WERI-Rb-1 (cell line): ENCODE results near the gene NLRC4.

Experiments used
- DNase-seq: peaks from one replicate; pipeline ENCODE4 v3.0.0-alpha.2; 2020
- H3K27ac ChIP-seq: fragments of 250-450 bp; sonication (Bioruptor Pico); 2 replicates; pipeline ENCODE4 v1.5.1; 2020; ENCODE audit warnings: mild to moderate bottlenecking, moderate library complexity
- H3K27me3 ChIP-seq: fragments of 250-450 bp; sonication (Bioruptor Pico); 2 replicates; pipeline ENCODE4 v1.5.1; 2021; ENCODE audit warnings: mild to moderate bottlenecking, low read depth, moderate library complexity; ENCODE audit not compliant: insufficient read depth, severe bottlenecking
- H3K36me3 ChIP-seq: fragments of 250-450 bp; sonication (Bioruptor Pico); 2 replicates; pipeline ENCODE4 v1.5.1; 2020; ENCODE audit warnings: mild to moderate bottlenecking, moderate library complexity
- H3K4me3 ChIP-seq: 2 replicates; pipeline ENCODE4 v1.5.1; 2011; ENCODE audit warnings: low read depth, mild to moderate bottlenecking, control low read depth, low read length
- H3K9me3 ChIP-seq: fragments of 250-450 bp; sonication (Bioruptor Pico); 2 replicates; pipeline ENCODE4 v1.5.1; 2021; ENCODE audit warnings: mild to moderate bottlenecking, moderate library complexity; ENCODE audit not compliant: severe bottlenecking
- CTCF ChIP-seq: IDR thresholded peaks from 2 replicates; pipeline ENCODE4 v1.5.1; 2011; ENCODE audit warnings: low read depth, mild to moderate bottlenecking, control low read depth, inconsistent platforms, low read length

Gene NLRC4

GRCh38 chr2:32274289-32274688 is 9.6 kb upstream of the NLRC4 start:
- Histone ChIP-seq H3K4me3 (no peak overlapping the region), H3K9me3 (no peaks in the 10 kb centered on the region), H3K27me3 (no peaks in the 10 kb centered on the region), H3K36me3 (peaks cover 5% of the 10 kb centered on the region), H3K27ac (no peak overlapping the region)
- DNase-seq, result no peak
- no peak for TF ChIP-seq CTCF

- DNase-seq, result no peak
- Histone ChIP-seq H3K27ac (no peak overlapping the region), H3K27me3 (no peaks in the 10 kb centered on the region), H3K36me3 (no peaks in the 10 kb centered on the region), H3K4me3 (no peak overlapping the region), H3K9me3 (no peaks in the 10 kb centered on the region)
- TF ChIP-seq CTCF, result no peak
These were observed 7.6 kb upstream of the NLRC4 start for GRCh38 chr2:32272279-32272678.

- no peak for DNase-seq
- Histone ChIP-seq H3K4me3 (no peak overlapping the region), H3K27ac (no peak overlapping the region), H3K36me3 (no peaks in the 10 kb centered on the region), H3K27me3 (no peaks in the 10 kb centered on the region), H3K9me3 (no peaks in the 10 kb centered on the region)
- no peak for TF ChIP-seq CTCF
These were observed 6.4 kb upstream of the NLRC4 start for GRCh38 chr2:32271063-32271462.

- Histone ChIP-seq H3K36me3 (no peaks in the 10 kb centered on the region), H3K9me3 (no peaks in the 10 kb centered on the region), H3K27ac (no peak overlapping the region), H3K27me3 (no peaks in the 10 kb centered on the region), H3K4me3 (no peak overlapping the region)
- DNase-seq, result no peak
- TF ChIP-seq CTCF, result no peak
These were observed 2.6 kb downstream of the NLRC4 start for GRCh38 chr2:32262105-32262504.

GRCh38 chr2:32260376-32260775 is 4.3 kb downstream of the NLRC4 start:
- no peak overlapping the region for H3K4me3 ChIP-seq
- TF ChIP-seq CTCF, result no peak

GRCh38 chr2:32258242-32258641 is 6.4 kb downstream of the NLRC4 start:
- Histone ChIP-seq H3K27me3 (no peaks in the 10 kb centered on the region), H3K4me3 (no peak overlapping the region), H3K36me3 (no peaks in the 10 kb centered on the region), H3K27ac (no peak overlapping the region), H3K9me3 (no peaks in the 10 kb centered on the region)
- DNase-seq, result no peak
- TF ChIP-seq CTCF, result no peak

More at GRCh38 chr2:32260376-32260775, 4.3 kb downstream of the NLRC4 start:
- Histone ChIP-seq H3K36me3 (no peaks in the 10 kb centered on the region), H3K27ac (no peak overlapping the region), H3K9me3 (no peaks in the 10 kb centered on the region), H3K27me3 (no peaks in the 10 kb centered on the region)
- no peak for DNase-seq
